ENCODE measurements around the gene CAMKMT.

CAMKMT gene

DNA sequence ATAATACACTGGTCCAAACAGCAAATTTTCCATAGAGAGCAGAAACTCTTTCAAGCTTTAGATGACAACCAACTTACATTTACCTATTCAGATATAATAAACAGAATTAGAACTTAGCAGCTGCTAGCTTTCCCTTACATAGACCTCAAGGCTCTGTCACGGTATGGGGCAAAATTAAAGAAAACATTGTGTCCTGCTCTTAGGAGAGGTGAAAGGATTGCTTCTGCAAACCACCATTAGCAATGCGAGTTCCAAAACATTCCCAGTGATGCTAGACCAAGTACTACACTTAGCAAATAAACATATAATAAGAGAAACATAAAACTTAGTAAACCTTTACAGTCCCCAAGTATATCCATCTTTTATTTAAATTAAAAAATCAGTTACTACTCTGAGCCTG lies 183.3 kb downstream of the CAMKMT start:
- no peak overlapping the region for H3K4me3 ChIP-seq (ENCODE audit: low read depth, low read length)
- in situ Hi-C loops (cut with HindIII; ENCODE audit: low sequenced_read_pairs) = no loop called here
- DNase-seq (ENCODE audit: low read depth, low spot score) = peak; percentile 50
- TF ChIP-seq, protein P1, sequence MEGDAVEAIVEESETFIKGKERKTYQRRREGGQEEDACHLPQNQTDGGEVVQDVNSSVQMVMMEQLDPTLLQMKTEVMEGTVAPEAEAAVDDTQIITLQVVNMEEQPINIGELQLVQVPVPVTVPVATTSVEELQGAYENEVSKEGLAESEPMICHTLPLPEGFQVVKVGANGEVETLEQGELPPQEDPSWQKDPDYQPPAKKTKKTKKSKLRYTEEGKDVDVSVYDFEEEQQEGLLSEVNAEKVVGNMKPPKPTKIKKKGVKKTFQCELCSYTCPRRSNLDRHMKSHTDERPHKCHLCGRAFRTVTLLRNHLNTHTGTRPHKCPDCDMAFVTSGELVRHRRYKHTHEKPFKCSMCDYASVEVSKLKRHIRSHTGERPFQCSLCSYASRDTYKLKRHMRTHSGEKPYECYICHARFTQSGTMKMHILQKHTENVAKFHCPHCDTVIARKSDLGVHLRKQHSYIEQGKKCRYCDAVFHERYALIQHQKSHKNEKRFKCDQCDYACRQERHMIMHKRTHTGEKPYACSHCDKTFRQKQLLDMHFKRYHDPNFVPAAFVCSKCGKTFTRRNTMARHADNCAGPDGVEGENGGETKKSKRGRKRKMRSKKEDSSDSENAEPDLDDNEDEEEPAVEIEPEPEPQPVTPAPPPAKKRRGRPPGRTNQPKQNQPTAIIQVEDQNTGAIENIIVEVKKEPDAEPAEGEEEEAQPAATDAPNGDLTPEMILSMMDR (IDR thresholded peaks at IDR 0.05; ENCODE audit: low read depth, low read length) = no peak

DNA sequence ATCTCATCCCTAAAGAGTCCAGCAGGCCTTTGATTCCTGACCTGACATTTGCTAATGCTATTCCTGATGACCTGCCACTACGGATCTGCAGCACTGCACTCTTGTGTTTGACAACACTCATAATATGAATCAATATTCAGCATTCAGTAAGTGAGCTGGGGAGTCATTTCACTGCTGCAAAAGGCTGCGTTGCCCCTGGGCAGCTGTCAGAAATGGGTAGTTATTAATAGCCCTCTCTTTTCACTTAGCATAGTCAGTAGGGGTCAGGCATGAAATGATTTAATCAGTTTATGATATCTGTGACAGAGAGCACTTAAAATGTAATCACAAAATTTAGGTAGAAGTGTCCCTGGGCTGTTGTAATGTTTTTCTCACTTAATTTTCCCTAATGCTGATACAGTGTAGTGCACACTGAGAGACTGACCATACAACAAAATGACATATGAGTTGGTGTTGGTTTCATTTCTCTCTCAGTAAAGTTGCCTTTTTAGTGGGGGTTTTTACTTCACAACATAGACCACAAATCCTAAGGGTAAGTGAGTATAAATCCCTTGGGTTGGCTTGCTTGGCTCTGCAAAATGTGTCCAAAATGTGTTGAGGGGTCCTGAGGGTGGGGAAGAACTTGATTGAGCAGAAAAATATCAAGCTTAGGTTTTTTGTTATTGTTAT lies 184.8 kb downstream of the CAMKMT start:
- in situ Hi-C loops (cut with HindIII; ENCODE audit: low sequenced_read_pairs) = no loop called here
- H3K4me3 ChIP-seq (ENCODE audit: low read depth, low read length) = no peak overlapping the region
- DNase-seq (ENCODE audit: low read depth, low spot score) = no peak
- TF ChIP-seq, protein P1 (IDR thresholded peaks at IDR 0.05; ENCODE audit: low read depth, low read length) = no peak

DNA sequence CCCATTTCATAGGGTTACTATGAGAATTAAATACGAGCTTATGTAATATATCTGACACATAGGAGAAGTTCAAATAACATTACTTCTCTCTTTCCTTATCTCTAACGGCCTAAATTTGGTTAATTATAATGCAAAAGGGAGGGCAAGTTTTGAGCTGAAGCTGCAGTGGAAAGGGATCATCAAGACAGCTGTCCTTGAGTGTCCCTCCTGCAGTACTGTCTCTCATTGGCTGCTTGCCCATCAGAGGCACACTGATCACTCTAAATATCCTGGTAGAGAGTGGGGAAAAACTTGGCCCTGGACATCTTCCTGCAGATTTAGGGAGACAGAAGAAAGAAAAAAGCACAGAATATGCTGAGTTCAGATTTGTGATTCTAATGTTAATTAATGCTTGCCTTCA lies 186.0 kb downstream of the CAMKMT start:
- no peak for DNase-seq (ENCODE audit: low read depth, low spot score)
- no peak overlapping the region for H3K4me3 ChIP-seq (ENCODE audit: low read depth, low read length)
- TF ChIP-seq, protein P1 (IDR thresholded peaks at IDR 0.05; ENCODE audit: low read depth, low read length) = no peak
- in situ Hi-C loops (cut with HindIII; ENCODE audit: low sequenced_read_pairs) = no loop called here

DNA sequence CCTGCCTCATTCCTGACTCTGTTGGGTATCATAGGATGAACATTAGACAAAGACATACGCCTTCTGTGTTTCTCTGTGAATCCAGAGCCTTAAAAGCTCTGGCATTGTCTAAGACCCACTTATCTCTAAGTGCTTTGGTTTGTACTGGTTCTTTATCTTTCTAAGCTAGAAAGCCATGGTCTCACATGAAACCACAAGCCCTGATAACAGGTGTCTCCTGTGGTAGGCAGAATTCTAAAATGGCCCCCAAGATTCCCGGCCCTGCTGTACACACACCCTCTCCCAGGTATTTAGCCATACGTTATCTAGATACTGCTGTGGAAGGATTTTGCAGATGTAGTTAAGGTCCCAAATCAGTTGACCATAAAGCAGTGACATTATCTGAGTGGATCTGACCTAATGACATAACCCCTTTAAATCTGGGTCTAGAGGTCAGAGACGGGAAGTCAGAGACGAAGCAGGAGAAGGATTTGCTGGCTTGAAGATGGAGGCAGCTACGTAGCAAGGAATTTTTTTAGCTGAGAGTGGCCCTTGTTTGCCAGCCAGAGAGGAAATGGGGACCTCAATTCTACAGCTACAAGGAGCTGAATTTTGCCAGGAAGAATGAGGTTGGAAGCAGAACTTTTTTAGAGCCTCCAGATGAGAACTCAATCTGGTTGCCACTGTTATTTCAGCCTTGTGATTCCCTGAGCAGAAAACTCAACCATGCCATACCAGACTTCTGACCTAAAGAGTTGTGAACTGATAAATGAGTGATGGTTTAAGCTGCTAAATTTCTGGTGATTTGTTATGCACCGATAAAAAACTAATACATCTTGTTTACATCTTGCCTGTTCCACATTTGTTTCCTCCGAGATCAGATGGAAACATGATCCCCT lies 186.7 kb downstream of the CAMKMT start:
- TF ChIP-seq, protein P1 (IDR thresholded peaks at IDR 0.05; ENCODE audit: low read depth, low read length) = no peak
- no peak for DNase-seq (ENCODE audit: low read depth, low spot score)
- in situ Hi-C loops (cut with HindIII; ENCODE audit: low sequenced_read_pairs) = no loop called here
- H3K4me3 ChIP-seq (ENCODE audit: low read depth, low read length) = no peak overlapping the region

DNA sequence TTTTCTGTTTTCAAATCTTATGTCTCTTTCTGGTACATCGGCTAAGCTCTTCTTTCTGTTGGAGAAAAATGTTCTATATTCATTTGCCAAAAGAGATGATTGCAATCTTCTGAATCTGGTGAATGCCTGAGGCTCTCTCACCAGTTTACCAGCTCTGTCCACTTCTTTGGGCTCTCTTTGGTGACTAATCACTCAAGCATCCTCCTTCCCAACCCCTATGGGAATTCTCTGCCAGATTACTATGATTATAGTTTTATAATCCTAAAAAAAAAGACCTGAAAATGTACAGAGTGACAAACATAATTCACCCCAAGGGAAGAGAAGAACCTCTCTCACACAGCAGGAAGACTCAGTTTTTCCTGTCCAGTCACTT lies 187.3 kb downstream of the CAMKMT start:
- no peak overlapping the region for H3K4me3 ChIP-seq (ENCODE audit: low read depth, low read length)
- DNase-seq (ENCODE audit: low read depth, low spot score) = peak; percentile 80
- TF ChIP-seq, protein P1 (IDR thresholded peaks at IDR 0.05; ENCODE audit: low read depth, low read length) = no peak
- in situ Hi-C loops (cut with HindIII; ENCODE audit: low sequenced_read_pairs) = no loop called here

DNA sequence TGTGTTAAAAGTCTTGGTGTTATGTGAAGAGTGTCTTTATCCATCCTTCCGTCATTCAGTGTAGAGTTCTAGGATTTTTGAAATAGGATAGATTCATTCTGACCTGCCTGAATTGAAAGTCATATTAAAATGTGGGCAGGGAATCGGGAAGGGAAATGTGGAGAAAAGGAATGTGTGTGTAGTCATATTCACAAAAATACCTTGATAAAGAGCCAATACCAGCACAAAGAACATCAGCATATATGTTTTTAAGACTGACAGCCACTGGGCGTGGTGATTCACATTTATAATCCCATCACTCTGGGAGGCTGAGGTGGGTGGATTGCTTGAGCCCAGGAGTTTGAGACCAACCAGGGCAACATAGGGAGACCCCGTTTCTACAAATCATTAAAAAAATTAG lies 188.1 kb downstream of the CAMKMT start:
- in situ Hi-C loops (cut with HindIII; ENCODE audit: low sequenced_read_pairs) = no loop called here
- DNase-seq (ENCODE audit: low read depth, low spot score) = peak; percentile 39
- TF ChIP-seq, protein P1 (IDR thresholded peaks at IDR 0.05; ENCODE audit: low read depth, low read length) = no peak
- H3K4me3 ChIP-seq (ENCODE audit: low read depth, low read length) = no peak overlapping the region

All from astrocyte of the spinal cord (primary cell).